ENCODE data around the gene POFUT2.

POFUT2 gene

DNA sequence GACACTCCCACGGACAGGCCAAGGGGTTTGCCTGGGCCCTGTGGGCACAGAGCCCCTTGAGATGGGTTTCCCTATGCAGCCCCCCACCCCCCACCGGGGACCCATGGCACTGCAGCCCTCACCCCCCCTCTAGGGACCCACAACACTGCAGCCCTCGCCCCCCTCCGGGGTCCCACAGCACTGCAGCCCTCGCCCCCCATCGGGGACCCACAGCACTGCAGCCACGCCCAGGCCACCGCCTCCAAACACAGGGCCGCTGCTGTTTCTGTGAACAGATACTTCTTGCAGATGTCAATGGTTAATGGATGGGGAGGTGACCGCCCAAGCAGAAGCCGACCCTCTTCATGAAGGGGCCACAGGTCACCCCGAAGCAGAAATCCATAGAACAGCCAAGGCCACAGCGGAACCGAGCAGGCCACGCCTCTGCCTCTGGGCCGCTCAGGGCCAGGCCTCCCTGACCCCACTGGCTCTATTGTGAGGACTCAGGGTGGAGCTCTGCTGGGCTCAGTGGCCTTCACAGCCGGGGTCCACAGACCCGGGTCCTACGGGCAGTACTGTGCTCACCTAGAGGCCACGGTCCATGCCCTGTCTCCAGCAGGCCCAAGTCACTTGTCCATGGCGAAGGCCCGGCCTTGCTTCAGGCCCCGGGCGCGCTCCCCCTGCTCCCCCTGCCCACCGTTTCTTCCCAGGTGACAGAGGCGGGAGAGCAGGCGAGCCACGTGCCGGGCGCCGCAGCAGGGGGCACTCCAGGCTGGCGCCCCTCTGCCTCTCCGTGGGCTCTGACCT lies 4.1 kb upstream of the POFUT2 start:
- TF ChIP-seq, protein P1, sequence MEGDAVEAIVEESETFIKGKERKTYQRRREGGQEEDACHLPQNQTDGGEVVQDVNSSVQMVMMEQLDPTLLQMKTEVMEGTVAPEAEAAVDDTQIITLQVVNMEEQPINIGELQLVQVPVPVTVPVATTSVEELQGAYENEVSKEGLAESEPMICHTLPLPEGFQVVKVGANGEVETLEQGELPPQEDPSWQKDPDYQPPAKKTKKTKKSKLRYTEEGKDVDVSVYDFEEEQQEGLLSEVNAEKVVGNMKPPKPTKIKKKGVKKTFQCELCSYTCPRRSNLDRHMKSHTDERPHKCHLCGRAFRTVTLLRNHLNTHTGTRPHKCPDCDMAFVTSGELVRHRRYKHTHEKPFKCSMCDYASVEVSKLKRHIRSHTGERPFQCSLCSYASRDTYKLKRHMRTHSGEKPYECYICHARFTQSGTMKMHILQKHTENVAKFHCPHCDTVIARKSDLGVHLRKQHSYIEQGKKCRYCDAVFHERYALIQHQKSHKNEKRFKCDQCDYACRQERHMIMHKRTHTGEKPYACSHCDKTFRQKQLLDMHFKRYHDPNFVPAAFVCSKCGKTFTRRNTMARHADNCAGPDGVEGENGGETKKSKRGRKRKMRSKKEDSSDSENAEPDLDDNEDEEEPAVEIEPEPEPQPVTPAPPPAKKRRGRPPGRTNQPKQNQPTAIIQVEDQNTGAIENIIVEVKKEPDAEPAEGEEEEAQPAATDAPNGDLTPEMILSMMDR (conservative IDR thresholded peaks at IDR 0.05) = no peak
- H3K27ac ChIP-seq = peak overlapping the region; percentile 67; the same call in 1 of the 2 replicates

DNA sequence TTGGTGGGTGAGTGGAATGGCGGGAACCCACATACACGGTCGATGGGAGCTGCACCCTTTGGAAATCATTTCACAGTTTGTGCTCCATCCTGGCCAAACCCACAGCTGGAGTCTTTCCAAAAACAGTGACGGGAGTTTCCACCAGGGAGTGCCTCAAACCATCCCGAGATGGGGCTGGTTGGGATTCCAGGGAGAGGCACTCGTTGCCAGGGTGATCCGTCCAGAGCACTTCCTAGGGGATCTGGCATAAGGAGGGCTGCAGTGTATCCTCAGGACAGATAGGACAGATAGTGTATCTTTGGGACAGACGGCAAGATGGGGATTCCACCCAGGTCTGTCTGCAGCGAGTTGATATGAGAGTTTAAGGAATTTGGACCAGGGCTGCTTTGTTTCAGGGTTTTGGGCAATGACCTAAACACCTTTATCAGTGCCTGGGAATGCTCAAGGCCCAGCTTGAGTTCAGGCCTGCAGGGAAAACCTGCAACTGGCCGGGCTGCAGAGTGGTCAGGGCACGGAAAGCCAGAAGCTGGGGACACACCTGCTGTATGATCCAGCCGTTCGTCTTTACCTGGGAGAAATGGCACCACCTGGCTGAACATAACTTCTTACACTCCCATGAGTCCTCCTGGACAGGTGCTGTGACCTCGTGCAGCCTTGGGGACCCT lies 3.4 kb upstream of the POFUT2 start:
- TF ChIP-seq, protein P1 (conservative IDR thresholded peaks at IDR 0.05) = no peak
- H3K27ac ChIP-seq = no peak overlapping the region; the same call in 1 of the 2 replicates

DNA sequence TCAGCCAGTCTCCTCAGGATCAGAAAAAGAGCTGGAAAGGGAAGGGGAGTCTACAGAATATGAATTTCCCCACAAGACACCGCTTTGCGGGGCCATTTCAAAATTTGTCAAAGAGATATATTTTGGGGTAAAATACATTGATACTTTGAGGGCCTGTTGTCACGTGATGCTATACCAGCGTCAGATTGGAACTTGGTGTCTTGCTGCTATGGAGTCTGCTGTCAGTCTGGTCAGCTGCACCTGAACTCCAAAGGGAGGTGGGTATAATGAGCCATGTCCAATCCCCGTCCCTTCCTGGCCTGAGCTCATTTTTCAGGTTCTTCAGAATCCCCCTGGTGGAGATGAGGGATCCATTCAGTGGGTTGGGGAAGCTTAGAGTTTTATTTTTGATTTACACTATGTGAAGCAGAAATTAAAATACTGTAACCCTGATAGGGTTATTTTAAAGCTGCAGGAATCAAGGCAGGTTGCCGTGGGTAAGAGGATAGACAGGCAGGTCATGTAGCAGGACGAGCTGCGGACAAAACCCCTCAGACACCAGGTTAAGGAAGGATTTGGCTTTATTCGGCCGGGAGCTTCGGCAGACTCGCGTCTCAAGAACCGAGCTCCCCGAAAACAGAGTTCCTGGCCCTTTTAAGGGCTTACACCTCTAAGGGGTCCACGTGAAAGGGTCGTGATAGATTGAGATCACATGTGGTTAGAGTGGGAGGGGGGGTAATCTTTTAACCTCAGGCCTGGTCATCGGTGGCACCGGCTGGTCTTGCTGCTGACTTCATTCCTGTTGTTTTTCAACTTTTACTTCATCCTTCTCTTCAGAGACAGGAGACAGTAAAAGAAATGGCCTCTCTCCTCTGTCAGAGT lies 2.2 kb upstream of the POFUT2 start:
- TF ChIP-seq, protein P1 (conservative IDR thresholded peaks at IDR 0.05) = peak; percentile 57
- H3K27ac ChIP-seq = no peak overlapping the region

DNA sequence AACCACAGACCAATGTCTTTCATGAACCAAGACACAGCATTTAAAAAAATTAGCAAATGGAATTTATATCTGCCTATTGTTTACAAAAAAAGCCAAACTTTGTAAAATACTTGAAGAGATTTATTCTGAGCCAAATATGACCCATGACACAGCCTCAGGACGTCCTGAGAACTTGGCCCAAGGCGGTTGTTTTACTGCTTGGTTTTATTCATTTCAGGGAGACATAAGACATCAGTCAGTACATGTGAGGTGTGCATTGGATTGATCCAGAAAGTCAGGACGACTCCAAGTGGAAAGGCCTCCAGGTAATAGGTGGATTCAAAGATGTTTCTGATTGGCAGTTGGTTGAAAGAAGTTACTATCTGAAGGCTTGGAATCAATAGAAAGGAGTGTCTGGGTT lies 1.4 kb upstream of the POFUT2 start:
- no peak overlapping the region for H3K27ac ChIP-seq
- TF ChIP-seq, protein P1 (conservative IDR thresholded peaks at IDR 0.05) = no peak

DNA sequence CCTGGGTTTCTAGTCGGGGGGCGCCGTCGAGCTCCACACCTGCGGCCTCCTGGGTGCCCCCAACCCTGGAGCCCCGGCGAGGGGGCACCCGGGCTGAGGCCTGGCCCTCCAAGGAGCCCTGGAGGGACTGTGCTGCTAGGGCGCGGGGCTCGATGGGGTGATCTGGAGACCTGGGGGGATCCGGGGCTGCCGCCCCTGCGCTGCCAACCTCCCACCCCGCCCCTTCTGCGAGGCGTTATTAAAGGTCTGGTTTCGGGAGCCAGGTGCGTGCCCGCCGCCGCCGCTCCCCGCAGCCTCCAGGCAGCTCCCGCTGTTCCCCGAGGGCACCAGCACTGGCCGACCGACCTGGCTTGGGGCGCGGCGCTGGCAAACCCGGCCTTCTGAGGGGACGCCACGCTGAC lies 746 bp upstream of the POFUT2 start:
- TF ChIP-seq, protein P1 (conservative IDR thresholded peaks at IDR 0.05) = no peak
- H3K27ac ChIP-seq = peak overlapping the region; percentile 79

DNA sequence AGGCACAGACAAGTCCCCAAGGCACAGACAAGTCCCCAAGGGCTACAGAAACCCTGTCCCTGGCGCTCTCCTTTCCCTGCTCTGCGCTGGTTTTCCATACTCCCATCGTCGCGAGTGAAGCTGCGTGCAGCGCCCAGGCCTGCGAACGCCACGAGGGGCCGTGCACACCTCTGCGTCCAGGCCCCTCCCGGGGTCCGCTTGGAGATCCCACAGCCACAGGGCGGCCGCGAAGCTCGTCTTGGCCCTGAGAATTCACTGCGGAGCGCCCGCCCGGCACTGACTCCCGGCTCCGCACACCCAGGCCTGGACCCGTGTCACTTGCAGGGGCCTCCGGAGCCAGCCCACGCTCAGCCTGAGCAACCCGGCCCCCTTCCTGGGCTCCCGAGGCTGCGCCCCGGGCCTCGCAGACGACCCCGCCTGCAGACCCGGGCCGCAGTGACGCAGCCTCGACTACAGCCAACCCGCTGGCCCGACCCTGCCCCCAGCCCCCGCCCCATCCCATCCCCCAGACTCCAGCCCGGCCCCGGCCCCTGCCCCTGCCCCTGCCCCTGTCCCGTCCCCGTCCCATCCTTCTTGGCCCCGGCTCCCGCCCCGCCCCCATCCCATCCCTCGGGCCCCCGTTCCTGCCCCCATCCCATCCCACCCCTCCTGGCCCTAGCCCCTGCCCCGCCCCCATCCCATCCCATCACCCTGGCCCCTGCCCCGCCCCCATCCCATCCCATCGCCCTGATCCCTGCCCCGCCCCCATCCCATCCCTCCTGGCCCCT lies 841 bp downstream of the POFUT2 start:
- H3K27ac ChIP-seq = peak overlapping the region; percentile 40; the same call in 1 of the 2 replicates
- TF ChIP-seq, protein P1 (conservative IDR thresholded peaks at IDR 0.05) = no peak

Data from VCaP (cell line).